ENCODE results near the gene HIF1AN.
A peak's percentile ranks its signal among the peaks of the same experiment; 100 is the strongest.

DNA sequence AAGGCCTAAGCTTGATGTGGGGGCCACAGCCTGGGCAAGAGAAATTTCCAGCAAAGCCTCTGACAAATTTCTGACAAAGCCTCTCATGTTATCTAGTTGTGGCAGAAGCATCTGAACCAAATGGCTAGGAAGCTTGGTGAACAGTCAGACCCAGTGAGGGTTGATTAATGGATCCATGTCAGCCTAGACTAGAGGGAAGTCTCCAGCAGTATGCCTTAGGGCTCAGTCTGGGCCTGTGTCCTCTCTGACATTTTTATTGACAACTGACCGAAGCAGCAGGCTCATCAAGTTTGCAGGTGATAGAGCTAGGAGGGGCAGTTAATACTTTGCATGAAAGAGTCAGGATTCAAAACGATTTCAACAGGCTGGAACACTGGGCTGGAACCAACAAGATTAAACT is 25.3 kb downstream of the HIF1AN start:
- TF ChIP-seq LEF1 (IDR thresholded peaks at IDR 0.05; ENCODE audit: borderline replicate concordance) (no peak), FOXM1 (IDR thresholded peaks at IDR 0.05; ENCODE audit: borderline replicate concordance) (no peak), CTBP1 (IDR thresholded peaks at IDR 0.05; ENCODE audit: borderline replicate concordance) (no peak), L3MBTL2 (conservative IDR thresholded peaks at IDR 0.05) (no peak), BHLHE40 (IDR thresholded peaks at IDR 0.05; ENCODE audit: borderline replicate concordance) (no peak), ZNF384 (IDR thresholded peaks at IDR 0.05) (no peak), NFRKB (IDR thresholded peaks at IDR 0.05) (no peak), TARDBP (IDR thresholded peaks at IDR 0.05) (no peak), SP1 (IDR thresholded peaks at IDR 0.05) (no peak), FOXA1 (IDR thresholded peaks at IDR 0.05) (no peak), SUZ12 (IDR thresholded peaks at IDR 0.05) (no peak), ELF4 (IDR thresholded peaks at IDR 0.05) (no peak)
- TF ChIP-seq, protein P1, sequence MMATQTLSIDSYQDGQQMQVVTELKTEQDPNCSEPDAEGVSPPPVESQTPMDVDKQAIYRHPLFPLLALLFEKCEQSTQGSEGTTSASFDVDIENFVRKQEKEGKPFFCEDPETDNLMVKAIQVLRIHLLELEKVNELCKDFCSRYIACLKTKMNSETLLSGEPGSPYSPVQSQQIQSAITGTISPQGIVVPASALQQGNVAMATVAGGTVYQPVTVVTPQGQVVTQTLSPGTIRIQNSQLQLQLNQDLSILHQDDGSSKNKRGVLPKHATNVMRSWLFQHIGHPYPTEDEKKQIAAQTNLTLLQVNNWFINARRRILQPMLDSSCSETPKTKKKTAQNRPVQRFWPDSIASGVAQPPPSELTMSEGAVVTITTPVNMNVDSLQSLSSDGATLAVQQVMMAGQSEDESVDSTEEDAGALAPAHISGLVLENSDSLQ (IDR thresholded peaks at IDR 0.05) = 0 out of 2 replicates have a peak, but pooled peaks have one; percentile 7

All from HEK293T (cell line).